Measurements from ENCODE around the gene OSBPL3.

The OSBPL3 gene

DNA sequence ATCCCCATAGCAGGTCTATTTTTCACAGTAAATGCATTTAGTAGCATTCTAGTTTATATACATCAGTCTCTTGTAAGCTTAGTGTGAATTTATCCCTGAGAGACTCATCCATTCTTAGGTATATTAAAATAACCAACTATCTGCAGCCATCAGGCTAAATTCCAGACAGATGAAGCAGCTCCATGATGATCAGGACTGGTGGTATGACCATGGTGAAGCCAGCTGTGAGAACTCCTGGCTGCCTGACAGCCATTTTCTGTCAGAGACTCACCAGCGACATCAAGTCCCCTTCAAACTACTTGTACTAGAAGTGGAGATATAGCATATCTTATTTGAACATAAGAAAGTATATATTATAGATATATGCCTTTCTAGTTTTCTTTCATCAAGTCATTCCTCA lies 152.4 kb downstream of the OSBPL3 start:
- no peak for DNase-seq (ENCODE audit: low spot score)

DNA sequence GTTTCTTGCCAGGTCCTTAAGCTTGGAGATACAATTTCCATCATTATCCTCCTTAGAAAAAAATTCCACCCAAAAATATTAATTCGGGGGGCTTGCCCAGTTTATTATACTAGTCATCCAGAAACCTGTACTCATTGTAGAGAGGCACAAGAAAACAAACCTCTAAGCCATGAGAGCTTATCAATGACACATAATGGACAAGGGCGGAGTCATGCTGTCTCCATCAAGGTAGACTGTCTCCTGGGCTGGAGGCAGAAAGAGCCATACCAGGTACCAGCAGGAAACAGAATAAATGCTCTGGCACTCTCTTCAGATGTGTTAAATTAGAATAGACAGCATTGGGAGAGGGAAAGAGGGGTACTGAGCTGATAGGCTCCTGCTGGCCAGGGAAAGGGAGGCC lies 153.0 kb downstream of the OSBPL3 start:
- no peak for DNase-seq (ENCODE audit: low spot score)

DNA sequence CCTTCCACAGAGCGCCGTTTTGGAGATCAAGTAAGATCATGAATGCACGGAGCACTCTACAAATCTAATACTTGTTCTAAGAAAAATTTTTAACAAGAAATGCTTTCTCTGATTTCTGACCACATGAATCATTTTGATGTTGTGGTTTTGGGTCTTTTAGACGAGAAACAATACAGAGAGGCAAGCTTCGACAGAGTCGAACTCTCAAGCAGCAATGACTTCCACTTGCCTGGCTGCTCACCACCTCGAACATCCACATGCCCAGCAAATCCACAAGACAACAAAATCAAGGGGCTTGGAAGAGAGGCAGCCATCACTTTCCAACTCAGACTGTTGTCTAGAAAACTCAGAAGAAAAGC lies 153.3 kb downstream of the OSBPL3 start:
- DNase-seq (ENCODE audit: low spot score) = no peak

DNA sequence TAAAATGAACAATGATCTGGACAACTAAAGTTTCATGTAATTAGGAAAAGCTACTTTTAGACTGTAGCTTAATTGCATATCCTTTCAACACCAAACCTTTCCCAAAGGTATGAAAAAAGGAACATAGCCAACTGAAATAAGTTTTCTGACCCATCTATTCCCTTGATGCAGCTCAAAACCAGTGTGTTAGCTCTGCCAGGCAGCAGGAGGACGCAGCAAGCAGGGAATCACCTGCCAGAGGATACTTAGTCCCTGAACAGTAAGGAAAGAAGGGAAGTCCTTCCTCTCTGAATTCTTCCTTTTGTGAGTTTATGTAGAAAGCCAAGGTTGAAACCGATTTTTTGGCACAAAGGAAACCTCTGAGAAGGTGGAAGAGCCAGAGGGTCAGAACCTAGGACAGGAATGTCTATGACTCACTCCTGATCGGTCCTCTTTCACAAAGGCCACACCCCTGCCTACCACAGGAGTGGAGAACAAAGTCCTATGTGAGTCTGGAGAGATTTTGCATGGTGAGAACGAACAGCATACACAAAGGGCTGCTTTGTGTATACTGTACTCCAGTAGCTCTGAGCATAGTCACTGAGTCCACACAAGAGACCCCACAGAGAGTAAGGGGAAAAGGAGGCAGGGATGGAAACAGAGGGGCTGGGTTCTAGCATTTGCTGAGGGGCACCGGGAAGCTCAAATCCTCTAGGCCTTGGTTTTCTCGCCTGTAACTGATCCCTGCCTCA lies 153.9 kb downstream of the OSBPL3 start:
- DNase-seq (ENCODE audit: low spot score) = no peak

DNA sequence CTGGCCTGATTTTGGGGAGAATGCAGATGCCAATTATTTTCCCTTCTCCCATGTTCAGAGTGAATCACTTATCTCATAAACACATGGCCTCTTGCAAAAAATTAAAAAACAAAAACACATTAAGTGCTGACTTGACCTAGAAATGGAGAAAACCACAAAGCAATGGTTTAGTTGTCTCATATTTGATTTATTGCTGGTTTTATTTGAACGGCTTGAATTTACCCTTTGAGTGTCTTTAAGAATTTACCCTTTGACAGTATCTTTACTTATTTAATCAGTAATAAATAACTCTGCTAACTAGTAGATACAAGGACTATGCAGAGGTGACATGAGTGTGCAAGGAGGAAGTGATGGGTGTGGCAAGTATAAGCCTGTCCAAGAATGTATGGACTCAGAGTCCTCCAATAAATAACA lies 154.6 kb downstream of the OSBPL3 start:
- DNase-seq (ENCODE audit: low spot score) = no peak

DNA sequence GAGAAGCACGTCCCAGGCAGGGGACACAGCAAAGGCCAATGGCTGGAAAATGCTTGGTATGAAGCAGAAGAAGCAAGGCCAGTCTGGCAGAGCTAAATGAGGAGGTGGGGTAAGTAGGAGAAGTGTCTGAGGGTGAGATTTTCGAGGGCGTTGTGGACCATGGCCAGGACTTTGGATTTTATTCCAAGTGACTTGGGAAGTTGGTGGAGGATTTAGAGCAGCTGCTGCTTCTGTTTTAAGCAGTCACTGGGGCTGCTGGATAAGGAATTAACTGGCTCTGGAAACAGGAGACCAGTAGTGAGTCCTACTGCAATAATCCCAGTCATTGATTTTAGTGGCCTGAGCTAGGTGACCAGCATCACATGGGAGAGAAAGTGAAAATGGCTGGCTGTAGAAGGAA lies 155.1 kb downstream of the OSBPL3 start:
- DNase-seq (ENCODE audit: low spot score) = no peak

DNA sequence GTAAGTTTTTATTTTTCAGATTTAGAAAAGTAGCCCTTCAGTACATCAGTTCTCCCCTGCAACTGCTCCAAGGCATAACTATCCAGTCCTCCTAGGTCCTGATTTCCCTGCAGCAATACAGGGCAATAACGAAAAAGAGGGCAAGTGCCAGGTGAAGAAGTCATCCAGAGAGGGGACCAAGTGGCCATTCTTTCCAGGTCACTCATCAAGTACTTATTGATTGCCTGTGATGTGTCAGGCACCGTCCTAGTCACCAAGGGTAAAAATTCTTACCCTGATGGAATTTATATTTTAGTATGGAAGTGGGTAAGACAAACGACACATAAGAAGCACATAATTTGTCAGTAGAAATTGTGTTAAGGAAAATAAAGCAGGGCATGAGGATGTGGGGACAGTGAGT lies 155.6 kb downstream of the OSBPL3 start:
- no peak for DNase-seq (ENCODE audit: low spot score)

DNA sequence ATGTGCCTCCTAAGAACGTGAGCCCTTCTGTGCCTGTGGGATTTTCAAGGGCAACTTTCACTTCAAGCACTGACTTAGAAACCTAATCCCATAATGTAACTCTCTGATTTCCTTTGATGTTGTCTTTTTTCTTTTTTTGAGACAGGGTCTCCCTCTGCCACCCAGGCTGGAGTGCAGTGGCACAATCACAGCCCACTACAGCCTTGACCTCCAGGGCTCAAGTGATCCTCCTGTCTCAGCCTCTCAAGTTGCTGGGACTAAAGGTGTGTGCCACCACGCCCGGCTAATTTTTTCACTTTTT lies 158.3 kb downstream of the OSBPL3 start:
- DNase-seq (ENCODE audit: low spot score) = no peak

DNA sequence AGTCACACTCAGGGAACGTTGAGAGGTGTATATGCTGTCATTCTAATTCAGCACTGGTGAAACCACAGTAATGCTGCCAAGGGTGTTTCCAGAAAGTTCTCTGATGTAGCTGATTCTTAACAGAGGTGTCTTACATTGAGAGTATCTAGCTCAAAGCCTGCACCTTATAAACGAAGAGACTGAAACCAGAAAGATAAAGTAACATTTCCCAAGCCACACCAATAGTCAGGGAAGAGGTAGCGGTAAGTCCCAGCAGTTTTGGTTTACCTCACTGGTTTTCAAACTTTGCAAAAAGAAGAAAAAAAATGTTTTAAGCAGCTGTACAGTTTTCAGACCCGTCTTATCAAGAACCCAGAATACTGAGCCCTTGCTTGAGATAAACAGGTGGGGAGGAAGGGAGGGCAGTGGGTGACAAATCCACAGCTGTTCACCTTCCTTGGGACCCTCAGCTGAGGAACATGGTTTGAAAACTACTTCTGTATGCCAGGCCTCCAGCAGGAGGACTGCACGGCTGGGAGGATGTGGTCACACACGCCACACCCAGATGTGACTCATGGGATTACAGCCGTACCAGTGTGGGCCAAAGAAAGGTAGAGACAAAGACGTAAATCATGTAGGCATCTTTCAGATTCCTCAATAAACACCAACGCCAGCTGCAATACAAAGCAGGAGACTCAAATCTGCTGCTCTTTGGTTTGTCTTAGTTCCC lies 158.8 kb downstream of the OSBPL3 start:
- DNase-seq (ENCODE audit: low spot score) = peak; percentile 71

DNA sequence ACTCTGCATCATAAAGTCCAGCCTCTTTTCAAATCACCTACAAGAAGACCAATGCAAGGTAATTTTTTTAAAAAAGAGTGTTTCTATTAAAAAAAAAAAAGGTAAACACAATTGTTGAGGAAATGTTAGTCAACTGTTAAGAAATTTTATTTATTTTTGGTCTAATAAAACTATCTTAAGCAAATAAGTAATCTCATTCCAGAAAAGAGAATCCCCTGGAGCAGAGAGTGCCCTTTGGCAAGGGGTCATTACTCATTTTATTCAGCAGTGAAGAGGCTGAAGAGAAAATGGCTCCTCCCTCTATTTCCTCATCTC lies 159.3 kb downstream of the OSBPL3 start:
- no peak for DNase-seq (ENCODE audit: low spot score)

DNA sequence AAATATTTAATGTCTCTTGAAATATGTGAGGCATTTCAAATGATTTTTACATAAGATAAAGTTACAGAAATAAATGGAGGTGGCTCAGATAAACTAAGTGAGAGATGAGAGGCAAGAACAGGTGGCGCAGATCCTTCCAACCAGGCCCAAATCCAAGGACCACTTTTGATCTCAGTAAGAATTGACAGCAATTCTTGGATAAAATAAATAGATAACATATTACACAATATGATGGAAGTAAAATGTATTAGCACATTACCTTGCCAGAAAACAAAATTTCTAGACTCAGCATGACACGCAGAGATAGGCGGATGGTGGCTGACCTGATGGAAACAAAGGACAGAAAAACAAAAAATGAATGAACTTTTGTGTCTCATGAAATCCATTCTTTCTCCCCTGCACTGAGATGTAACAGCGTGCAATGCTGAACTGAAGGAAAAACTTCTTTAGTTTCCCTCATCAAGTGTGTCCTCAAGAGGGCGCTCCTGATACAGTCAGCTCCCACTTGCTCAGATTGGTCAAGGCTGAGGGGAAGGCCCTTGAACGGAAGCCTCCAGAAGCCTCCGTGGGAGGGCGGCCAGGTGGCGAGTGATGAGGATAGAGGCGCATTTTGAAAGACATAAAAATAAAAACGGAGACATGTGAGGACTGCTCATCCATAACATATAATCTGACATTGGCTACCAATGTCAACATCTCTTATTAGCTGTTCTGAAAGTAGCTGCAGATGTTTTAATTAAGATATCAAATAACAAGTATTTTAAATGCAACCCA lies 159.9 kb downstream of the OSBPL3 start:
- DNase-seq (ENCODE audit: low spot score) = peak; percentile 83

DNA sequence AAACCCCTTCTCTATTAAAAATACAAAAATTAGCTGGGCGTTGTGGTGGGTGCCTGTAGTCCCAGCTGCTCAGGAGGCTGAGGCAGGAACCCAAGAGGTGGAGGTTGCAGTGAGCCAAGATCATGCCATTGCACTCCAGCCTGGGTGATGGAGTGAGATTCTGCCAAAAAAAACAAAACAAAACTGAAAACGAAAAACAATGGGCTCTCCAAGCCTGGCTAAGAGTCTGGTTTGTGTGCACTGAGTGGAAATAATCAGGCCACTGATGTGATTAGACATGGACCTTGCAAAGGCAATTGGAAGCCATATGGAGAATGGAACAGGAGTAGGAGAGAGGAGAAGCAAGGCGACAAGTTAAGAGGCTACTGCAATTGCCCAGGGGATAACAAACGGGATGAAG lies 162.6 kb downstream of the OSBPL3 start:
- no peak for DNase-seq (ENCODE audit: low spot score)

DNA sequence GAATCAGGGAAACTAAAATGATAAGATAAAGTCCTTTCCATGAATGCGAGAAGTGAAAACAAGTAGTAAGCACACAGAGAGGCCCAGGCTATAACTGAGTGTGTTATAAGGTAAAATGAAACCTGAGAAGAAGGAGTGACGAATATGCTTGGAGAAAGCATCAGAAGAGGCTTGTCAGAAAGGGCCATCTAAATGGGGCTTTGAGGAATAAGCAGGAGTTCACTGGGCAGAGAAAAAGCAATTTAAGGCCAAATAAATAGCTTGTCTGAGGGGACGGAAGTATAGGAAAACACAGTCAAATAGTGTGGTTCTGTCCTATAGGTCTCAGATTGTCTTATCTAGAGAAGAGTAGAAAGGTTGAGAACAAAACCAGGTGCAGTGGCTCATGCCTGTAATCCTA lies 163.1 kb downstream of the OSBPL3 start:
- DNase-seq (ENCODE audit: low spot score) = no peak

DNA sequence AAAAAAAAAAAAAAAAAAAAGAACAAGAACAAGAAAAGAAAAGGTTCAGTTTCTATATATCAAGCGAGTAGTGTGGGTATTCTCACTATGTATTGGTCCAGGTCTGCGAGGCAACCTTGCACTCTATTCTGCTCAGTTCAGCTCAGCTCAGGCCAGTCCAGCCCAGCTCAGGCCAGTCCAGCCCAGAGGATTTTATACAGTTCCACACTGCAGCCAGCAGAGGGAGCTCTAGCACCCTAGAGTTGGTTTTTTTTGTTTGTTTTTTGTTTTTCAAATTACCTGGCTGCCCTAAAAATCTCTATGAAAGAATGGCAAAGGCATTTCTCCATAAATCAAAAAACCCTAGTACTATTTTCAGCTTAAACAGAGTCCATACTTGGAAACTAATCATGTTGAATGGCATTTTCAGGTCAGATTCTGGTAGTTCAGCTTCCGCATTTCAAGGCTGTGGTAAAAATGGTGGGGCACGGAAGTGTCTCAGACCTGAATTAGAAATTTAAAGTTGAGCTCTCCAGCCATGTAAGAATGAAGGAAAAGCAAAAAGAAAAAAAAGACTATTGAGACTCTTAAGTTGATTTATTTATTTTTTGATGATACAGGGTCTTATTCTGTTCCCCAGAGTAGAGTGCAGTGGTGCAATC lies 167.6 kb downstream of the OSBPL3 start:
- DNase-seq (ENCODE audit: low spot score) = peak; percentile 46

DNA sequence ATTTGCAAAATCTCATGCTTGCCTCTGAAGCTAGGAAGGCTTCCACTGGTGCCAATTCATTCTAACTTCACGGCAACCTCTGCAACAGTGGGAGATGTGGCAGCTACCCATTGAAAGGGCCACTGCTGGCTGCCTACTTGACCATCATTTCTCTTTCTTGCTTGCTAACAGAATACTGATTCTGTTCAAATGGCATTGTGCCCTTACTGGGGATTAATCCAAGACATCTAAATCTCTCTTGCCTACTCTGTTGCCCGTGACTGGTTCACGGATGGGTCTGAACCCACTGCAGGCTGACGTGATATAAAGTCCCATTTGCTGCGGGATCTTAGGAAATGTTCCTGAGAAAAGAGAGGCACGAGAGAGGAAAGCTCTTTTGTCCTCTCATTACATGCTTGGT lies 171.5 kb downstream of the OSBPL3 start:
- DNase-seq (ENCODE audit: low spot score) = no peak

DNA sequence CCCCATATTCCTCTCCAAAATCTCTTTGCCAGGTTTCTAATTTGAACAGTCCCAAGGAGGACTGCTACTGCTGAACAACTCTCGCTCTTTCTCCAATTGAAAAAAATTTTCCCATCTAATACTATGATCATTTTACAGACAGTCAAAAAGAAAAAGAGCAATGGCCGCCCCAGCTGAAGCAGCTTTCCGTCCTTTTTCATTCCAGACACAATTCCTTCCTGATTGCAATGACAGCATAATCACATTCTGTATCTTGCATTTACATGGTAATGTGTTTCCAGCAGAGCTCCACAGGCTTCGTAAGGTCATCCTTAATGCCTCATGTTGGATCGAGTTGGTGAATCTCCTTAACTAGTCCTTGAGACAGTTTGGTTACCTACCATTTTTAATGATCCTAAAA lies 177.7 kb downstream of the OSBPL3 start:
- no peak for DNase-seq (ENCODE audit: low spot score)

DNA sequence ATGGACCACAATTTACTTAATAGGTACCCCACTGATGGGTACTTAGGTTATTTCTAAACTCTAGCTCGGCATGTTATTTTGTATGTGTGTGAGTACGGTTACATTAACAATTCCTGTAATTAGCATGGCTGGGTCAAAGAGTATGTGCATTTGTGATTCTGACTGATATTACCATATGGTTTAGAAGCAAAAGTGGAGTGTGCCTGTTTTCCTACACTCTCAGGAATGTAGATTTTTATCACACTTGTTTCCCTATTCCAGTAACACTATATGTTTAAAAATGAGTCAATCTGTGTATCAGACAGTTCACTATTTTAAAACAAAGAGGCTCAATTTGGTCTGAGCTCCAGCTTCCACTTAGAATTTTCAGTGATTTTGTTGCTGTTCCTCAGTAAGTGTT lies 178.1 kb downstream of the OSBPL3 start:
- DNase-seq (ENCODE audit: low spot score) = no peak

DNA sequence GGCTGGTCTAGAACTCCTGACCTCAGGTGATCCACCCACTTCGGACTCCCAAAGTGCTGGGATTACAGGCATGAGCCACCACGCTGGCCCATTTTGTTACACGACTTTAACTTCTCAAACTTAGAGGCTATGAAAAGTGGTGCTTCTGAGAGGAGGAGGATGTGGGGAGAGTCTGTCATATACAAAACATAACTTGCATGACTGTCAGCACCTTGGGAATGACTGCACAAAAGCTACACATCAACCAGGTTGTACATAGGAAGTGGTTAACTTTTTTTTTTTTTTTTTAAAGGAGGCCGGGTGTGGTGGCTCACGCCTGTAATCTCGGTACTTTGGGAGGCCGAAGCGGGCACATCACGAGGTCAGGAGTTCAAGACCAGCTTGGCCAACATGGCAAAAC lies 179.3 kb downstream of the OSBPL3 start:
- DNase-seq (ENCODE audit: low spot score) = no peak

DNA sequence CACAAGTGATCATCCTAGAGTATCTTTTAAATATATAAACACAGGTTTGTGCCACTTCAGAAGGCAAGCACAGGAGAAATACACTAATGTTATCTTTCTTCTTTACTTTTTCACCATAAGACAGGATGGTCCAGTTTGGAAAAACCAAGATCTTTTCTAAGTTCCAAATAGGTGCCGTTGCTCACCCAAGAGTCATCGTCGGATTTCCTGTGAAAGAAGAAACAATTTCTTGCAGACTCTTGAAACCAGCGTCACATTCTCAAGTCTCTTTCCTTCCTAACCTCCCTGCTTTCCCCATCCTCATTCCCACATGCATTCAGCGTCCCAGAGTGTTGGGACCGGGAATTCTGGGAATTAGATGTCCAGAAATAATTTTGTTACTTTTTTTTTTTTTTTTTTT lies 179.9 kb downstream of the OSBPL3 start:
- no peak for DNase-seq (ENCODE audit: low spot score)

DNA sequence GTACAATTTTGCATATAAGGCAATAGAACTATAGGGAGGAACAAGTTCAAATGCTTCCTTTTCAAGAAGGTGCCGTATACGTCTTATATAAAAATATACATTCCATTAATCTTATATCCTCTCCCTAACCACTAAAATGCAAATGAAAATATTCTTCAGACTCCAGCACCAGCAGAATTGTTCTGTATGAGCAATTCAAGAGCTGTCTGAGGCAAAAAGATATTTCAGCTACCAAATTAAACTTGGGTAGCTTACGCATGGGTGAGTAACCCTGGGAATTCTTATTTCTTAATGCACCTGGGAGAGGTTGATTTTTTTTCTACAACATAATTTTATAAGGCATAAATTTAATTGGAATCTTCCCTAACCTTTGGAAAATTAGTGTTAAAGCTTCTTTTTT lies 180.5 kb downstream of the OSBPL3 start:
- no peak for DNase-seq (ENCODE audit: low spot score)

DNA sequence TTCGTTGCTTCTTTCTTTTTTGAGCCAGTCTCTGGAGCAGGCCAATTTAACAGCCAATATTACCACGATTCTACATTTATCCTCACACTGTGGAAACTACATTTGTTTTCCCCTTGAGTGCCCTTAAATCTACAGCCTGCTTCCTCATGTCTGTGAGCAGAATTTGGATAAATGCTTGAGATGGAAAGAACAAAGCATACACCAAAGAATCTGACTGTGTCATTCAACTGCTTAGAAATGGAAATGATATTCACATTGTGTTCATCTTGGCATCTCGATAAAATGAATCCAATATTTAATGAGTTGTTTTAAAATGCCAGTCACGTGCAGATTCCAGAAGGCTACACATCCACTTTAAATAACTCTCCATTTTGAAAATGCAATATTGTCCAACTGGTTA lies 181.7 kb downstream of the OSBPL3 start:
- no peak for DNase-seq (ENCODE audit: low spot score)

DNA sequence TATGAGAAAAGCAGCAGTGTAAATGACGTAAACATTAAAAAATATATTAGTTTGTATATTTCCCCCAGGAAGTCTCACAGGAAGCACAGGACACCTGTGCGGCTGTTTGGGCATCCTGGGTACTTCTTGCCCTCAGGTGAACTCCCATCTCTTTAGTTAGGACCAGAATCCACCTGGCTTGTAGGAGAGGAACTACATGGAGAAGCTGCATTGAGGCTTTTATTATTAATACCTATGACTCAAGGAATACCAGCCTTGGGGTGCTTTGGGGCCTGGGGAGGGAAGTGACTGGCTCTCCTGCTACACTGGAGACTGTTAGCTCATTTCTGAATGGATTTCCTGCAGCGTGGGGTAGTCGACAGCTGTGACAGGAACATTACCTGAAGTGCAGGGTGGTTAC lies 182.7 kb downstream of the OSBPL3 start:
- DNase-seq (ENCODE audit: low spot score) = no peak

DNA sequence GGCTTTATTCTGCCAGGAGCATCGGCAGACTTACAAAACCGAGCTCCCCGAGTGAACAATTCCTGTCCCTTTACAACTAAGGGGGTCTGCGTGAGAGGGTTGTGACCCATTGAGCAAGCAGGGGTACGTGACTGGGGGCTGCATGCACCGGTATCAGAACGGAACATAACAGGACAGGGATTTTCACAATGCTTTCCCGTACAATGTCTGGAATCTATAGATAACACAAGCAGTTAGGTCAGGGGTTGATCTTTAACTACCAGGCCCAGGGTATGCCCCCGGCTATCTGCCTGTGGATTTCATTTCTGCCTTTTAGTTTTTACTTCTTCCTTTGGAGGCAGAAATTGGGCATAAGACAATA lies 184.6 kb downstream of the OSBPL3 start:
- DNase-seq (ENCODE audit: low spot score) = no peak

All from germinal center (tissue), 1 donor.